IMR-90 (cell line): ENCODE measurements around the gene SYNGR3. TPM values are rescaled to one million over a fixed set of nuclear protein-coding genes. Genes with fewer than 3 reads are reported as not detected.

Experiments used
- ATAC-seq: fragments of 200-7000 bp; cut with Tn5 transposase; 2 replicates; pipeline ENCODE4 v1.9.1; 2020; ENCODE audit warnings: low read depth, mild to moderate bottlenecking, moderate library complexity
- BruUV-seq: library from RNA; stranded (reverse); fragments of 400-500 nt; replicated peaks from 2 replicates; lab custom pipeline; 2021; lab: Mats Ljungman, UMichigan
- CTCF ChIA-PET: fragments of 300-600 bp; formaldehyde crosslinking; extraction: SDS; loops from one replicate; lab custom pipeline; 2021; ENCODE audit warnings: antibody characterized with exemption; lab: Yijun Ruan, JAX
- POLR2A ChIA-PET: fragments of 300-600 bp; sonication (Branson Sonifier 250); formaldehyde crosslinking; loops from one replicate; lab custom pipeline; 2022; ENCODE audit warnings: antibody characterized with exemption; ENCODE audit not compliant: unreplicated experiment; lab: Charles Lee
- DNase-seq: peaks from one replicate; pipeline ENCODE4 v3.0.0; 2013
- H2AFZ ChIP-seq: replicated peaks from 2 replicates; pipeline ENCODE3; 2013; ENCODE audit warnings: low read length, mild to moderate bottlenecking; ENCODE audit not compliant: poor library complexity
- H2AK5ac ChIP-seq: 2 replicates; pipeline ENCODE4 v1.6.1; 2013; ENCODE audit warnings: low read depth, low read length, inconsistent platforms
- H2AK9ac ChIP-seq: replicated peaks from 2 replicates; pipeline ENCODE3; 2013; ENCODE audit warnings: mild to moderate bottlenecking, low read depth, low read length, moderate library complexity; ENCODE audit not compliant: poor library complexity
- H2BK120ac ChIP-seq: 2 replicates; pipeline ENCODE4 v1.6.1; 2013; ENCODE audit warnings: low read depth, low read length, inconsistent platforms
- H2BK15ac ChIP-seq: 3 replicates; pipeline ENCODE4 v1.6.1; 2013; ENCODE audit warnings: low read depth, low read length, inconsistent platforms
- H2BK20ac ChIP-seq: 2 replicates; pipeline ENCODE4 v1.6.1; 2013; ENCODE audit warnings: low read depth, mild to moderate bottlenecking, inconsistent platforms, low read length, moderate library complexity
- H2BK5ac ChIP-seq: 2 replicates; pipeline ENCODE4 v1.6.1; 2013; ENCODE audit warnings: mild to moderate bottlenecking, low read depth, low read length, inconsistent platforms; ENCODE audit not compliant: poor library complexity, severe bottlenecking
- H3K14ac ChIP-seq: replicated peaks from 2 replicates; pipeline ENCODE4 v1.6.1; 2013; ENCODE audit warnings: low read depth, low read length, inconsistent platforms
- H3K18ac ChIP-seq: 2 replicates; pipeline ENCODE4 v1.6.1; 2013; ENCODE audit warnings: low read depth, low read length, control low read depth
- H3K23ac ChIP-seq: 2 replicates; pipeline ENCODE4 v1.6.1; 2013; ENCODE audit warnings: low read depth, low read length, inconsistent platforms
- H3K27ac ChIP-seq: 2 replicates; pipeline ENCODE4 v1.5.1; 2013; ENCODE audit warnings: mild to moderate bottlenecking, control low read depth, low read length; ENCODE audit not compliant: insufficient read depth
- H3K27me3 ChIP-seq: 2 replicates; pipeline ENCODE4 v1.6.1; 2013; ENCODE audit warnings: low read length; ENCODE audit not compliant: control insufficient read depth, insufficient read depth
- H3K36me3 ChIP-seq: 2 replicates; pipeline ENCODE4 v1.6.1; 2013; ENCODE audit warnings: low read length, mixed read lengths; ENCODE audit not compliant: control insufficient read depth, insufficient read depth
- H3K4ac ChIP-seq: 2 replicates; pipeline ENCODE4 v1.6.1; 2013; ENCODE audit warnings: low read depth, low read length, inconsistent platforms
- H3K4me1 ChIP-seq: 2 replicates; pipeline ENCODE4 v1.6.1; 2013; ENCODE audit warnings: low read length, mixed read lengths; ENCODE audit not compliant: control insufficient read depth, insufficient read depth
- H3K4me2 ChIP-seq: 2 replicates; pipeline ENCODE4 v1.6.1; 2013; ENCODE audit warnings: low read depth, mild to moderate bottlenecking, control low read depth, low read length, moderate library complexity
- H3K4me3 ChIP-seq: 2 replicates; pipeline ENCODE4 v1.5.1; 2013; ENCODE audit warnings: low read depth, mild to moderate bottlenecking, control low read depth, low read length, moderate library complexity; ENCODE audit not compliant: insufficient read depth
- H3K56ac ChIP-seq: 2 replicates; pipeline ENCODE4 v1.6.1; 2013; ENCODE audit warnings: low read length, inconsistent platforms; ENCODE audit not compliant: insufficient read depth; ENCODE audit errors: extremely low read depth
- H3K79me1 ChIP-seq, 2 experiments: 2 replicates each; pipeline ENCODE4 v1.6.1; 2013; ENCODE audit warnings: low read length in 2 of 2, inconsistent platforms in 1 of 2, low read depth in 1 of 2
- H3K9ac ChIP-seq: 2 replicates; pipeline ENCODE4 v1.6.1; 2013; ENCODE audit warnings: low read depth, low read length, control low read depth
- H3K9me1 ChIP-seq: 2 replicates; pipeline ENCODE4 v1.6.1; 2013; ENCODE audit warnings: low read length, inconsistent platforms; ENCODE audit not compliant: insufficient read depth
- H3K9me3 ChIP-seq: 2 replicates; pipeline ENCODE4 v1.6.1; 2013; ENCODE audit warnings: low read length; ENCODE audit not compliant: control insufficient read depth, insufficient read depth
- H4K20me1 ChIP-seq: 2 replicates; pipeline ENCODE4 v1.6.1; 2013; ENCODE audit warnings: low read length, inconsistent platforms; ENCODE audit not compliant: insufficient read depth
- H4K5ac ChIP-seq: 2 replicates; pipeline ENCODE4 v1.6.1; 2013; ENCODE audit warnings: mild to moderate bottlenecking, low read depth, low read length, control low read depth
- H4K8ac ChIP-seq, 2 experiments: 2 replicates each; pipeline ENCODE4 v1.6.1; 2013; ENCODE audit warnings: low read depth in 2 of 2, low read length in 2 of 2, control low read depth in 1 of 2, inconsistent platforms in 1 of 2
- H4K91ac ChIP-seq: 2 replicates; pipeline ENCODE4 v1.6.1; 2013; ENCODE audit warnings: low read depth, low read length, inconsistent platforms; ENCODE audit not compliant: insufficient read depth
- CEBPB ChIP-seq: IDR thresholded peaks from 2 replicates; pipeline ENCODE4 v1.6.1; 2012; ENCODE audit warnings: low read depth, low read length, improper control_type of control experiment
- CHD1 ChIP-seq: IDR thresholded peaks from 2 replicates; pipeline ENCODE4 v1.6.1; 2012; ENCODE audit warnings: low read depth, low read length, improper control_type of control experiment
- FOS ChIP-seq: fragments of 150-350 bp; IDR thresholded peaks from 2 replicates; pipeline ENCODE4 v1.6.1; 2016; ENCODE audit warnings: low read depth, low read length
- MAFK ChIP-seq: IDR thresholded peaks from 2 replicates; pipeline ENCODE4 v1.6.1; 2012; ENCODE audit warnings: low read depth, low read length, improper control_type of control experiment
- MAZ ChIP-seq: IDR thresholded peaks from 2 replicates; pipeline ENCODE4 v1.6.1; 2012; ENCODE audit warnings: low read depth, mild to moderate bottlenecking, low read length, improper control_type of control experiment, moderate library complexity, borderline replicate concordance
- MXI1 ChIP-seq: IDR thresholded peaks from 2 replicates; pipeline ENCODE4 v1.6.1; 2012; ENCODE audit warnings: low read depth, mild to moderate bottlenecking, low read length, moderate library complexity, borderline replicate concordance
- NFE2L2 ChIP-seq: fragments of 150-350 bp; IDR thresholded peaks from 2 replicates; pipeline ENCODE4 v1.6.1; 2016; ENCODE audit warnings: low read depth, mild to moderate bottlenecking, low read length
- POLR2A ChIP-seq: IDR thresholded peaks from 2 replicates; pipeline ENCODE4 v1.6.1; 2012; ENCODE audit warnings: mild to moderate bottlenecking, low read depth, low read length
- RCOR1 ChIP-seq: IDR thresholded peaks from 2 replicates; pipeline ENCODE4 v1.6.1; 2012; ENCODE audit warnings: mild to moderate bottlenecking, low read length, improper control_type of control experiment; ENCODE audit not compliant: insufficient replicate concordance
- RFX5 ChIP-seq: IDR thresholded peaks from 2 replicates; pipeline ENCODE4 v1.8.0; 2012; ENCODE audit warnings: low read depth, mild to moderate bottlenecking, low read length, moderate library complexity
- SMC3 ChIP-seq: fragments of 150-350 bp; IDR thresholded peaks from 2 replicates; pipeline ENCODE4 v1.6.1; 2016; ENCODE audit warnings: low read depth, mild to moderate bottlenecking, antibody characterized with exemption, low read length, moderate library complexity
- WGBS, 2 experiments: methylation state at CpG; one replicate each; pipeline versions ENCODE4 v1.1.5 to v1.1.7; 2013; ENCODE audit warnings: missing lambda C conversion rate in 2 of 2; ENCODE audit not compliant: insufficient read length in 1 of 2; ENCODE audit errors: extremely low coverage in 2 of 2; 5-methylcytosine and 5-hydroxymethylcytosine counted together
- dilution Hi-C: fragments of 300-500 bp; cut with HindIII; formaldehyde crosslinking; loops from one replicate; pipeline ENCODE4 v1.14.3; 2018; ENCODE audit warnings: low sequenced_read_pairs; ENCODE audit not compliant: unreplicated experiment
- in situ Hi-C: fragments of 300-500 bp; cut with MboI; formaldehyde crosslinking; loops from 3 replicates; pipeline ENCODE4 v1.14.3; 2019; ENCODE audit warnings: low sequenced_read_pairs, inconsistent platforms, mixed read lengths
- intact Hi-C: fragments of 100-400 bp; cut with micrococcal nuclease; formaldehyde crosslinking; loops from 2 replicates; pipeline ENCODE4 v1.10.0; 2022
- polyA plus RNA-seq, 3 experiments: library from polyadenylated mRNA; depleted of rRNA; stranded (reverse); fragments of >200 nt; gene quantifications; 2 replicates each; pipeline ENCODE4 v1.2.3, GENCODE V29; 2012; ENCODE audit warnings: low replicate concordance in 1 of 3
- total RNA-seq: library from RNA; depleted of rRNA; stranded (reverse); fragments of >200 nt; gene quantifications from 2 replicates; pipeline ENCODE4 v1.2.3, GENCODE V29; 2012
- TF ChIP-seq, protein P1 (sequence below): fragments of 150-350 bp; IDR thresholded peaks from 2 replicates; pipeline ENCODE4 v1.6.1; 2017; ENCODE audit warnings: mild to moderate bottlenecking, antibody characterized with exemption, low read length, low read depth

Gene SYNGR3
- total and polyA plus RNA-seq, 2 of the 4 experiments (the other 2 are of a cell fraction) = 1.8 to 5.8 TPM

DNA sequence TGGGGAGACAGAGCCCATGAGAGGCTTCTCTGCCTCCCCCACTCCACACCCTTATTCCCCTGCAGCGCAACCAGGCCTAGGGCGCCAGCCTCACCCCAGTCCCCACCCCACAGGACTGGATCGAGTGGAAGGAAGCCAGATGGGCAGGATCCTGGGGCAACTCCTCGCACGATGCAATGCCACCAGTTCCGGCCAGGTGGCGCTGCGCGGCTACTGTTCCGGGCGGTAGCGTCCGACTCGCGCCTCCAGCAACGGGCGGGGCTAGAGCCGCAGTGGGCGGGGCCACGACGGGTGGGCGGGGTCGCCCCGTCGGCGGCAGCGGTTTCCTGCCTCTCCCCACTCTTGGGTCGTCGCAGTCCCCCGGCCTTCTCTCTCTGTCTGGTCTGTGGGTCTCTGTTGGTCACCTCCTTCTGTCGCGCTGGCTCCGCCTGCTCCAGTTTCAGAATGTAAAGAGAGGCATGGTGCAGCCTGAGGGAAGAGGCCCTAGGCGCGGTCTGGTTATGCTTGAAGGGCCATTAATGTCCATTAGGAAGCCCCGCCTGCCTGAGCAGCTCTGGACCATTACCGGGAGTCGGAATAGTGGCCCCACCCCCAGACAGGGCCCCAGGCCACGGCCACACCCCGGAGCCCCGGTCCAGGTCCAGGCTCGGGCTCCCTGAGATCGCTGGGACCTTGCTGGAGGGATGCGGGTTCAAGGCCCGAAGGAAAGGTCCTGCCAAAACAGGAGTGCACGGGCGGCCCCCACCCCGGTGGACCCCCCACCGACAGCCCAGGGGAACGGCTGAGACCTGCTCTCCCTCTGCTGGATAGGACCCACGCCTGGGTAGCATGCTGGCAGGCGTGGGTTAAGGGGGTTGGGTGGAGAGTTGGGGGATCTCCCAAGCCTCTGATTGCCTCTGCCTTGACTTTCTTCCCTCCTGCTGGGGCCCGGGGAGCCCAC is 33.6 kb downstream of the SYNGR3 start (continued):
- TF ChIP-seq MAZ = peak; percentile 97
- TF ChIP-seq RFX5 = no peak
- no peak for TF ChIP-seq CEBPB

GRCh38 chr16:2024032-2024420 is 34.3 kb downstream of the SYNGR3 start:
- no peak overlapping the region for H3K4me3 ChIP-seq
- H3K23ac ChIP-seq = no peak overlapping the region
- H4K20me1 ChIP-seq = peaks cover 13% of the 10 kb centered on the region
- ATAC-seq (no peak), DNase-seq (no peak)
- no peak overlapping the region for H3K18ac ChIP-seq
- 90% methylated on average over 7 of the region's 12 CpGs; no CpG with 5 or more reads in 1 of the 2 experiments for WGBS, 2 experiments
- H3K56ac ChIP-seq = no peak overlapping the region
- no peak overlapping the region for H4K5ac ChIP-seq
- H3K79me1 ChIP-seq = peaks cover 6 to 25% of the 10 kb centered on the region in 2 experiments
- no peak overlapping the region for H3K14ac ChIP-seq
- peak overlapping the region; percentile 57 for H2AK5ac ChIP-seq
- H4K8ac ChIP-seq = peak overlapping the region; percentile 89 to 96; a peak in 2 of 4 replicates
- BruUV-seq = no TSS peak
- POLR2A ChIA-PET = interaction anchor here (0.9 kb wide), 1 partner anchor 131 kb away, joined by 4 read pairs; the partner anchor contains the start of gene TRAF7
- H2AFZ ChIP-seq = peak overlapping the region; percentile 27
- intact Hi-C loops = no loop called here
- peak overlapping the region; percentile 96; the same call in 1 of the 2 replicates for H4K91ac ChIP-seq
- no peak overlapping the region for H3K9ac ChIP-seq
- in situ Hi-C loops = loop anchor here (5.0 kb wide), 1 partner anchor 118 kb away; no protein-coding TSS in a partner anchor
- peaks cover 2% of the 10 kb centered on the region; the same call in 1 of the 2 replicates for H3K36me3 ChIP-seq
- no peak overlapping the region for H2BK5ac ChIP-seq
- peaks cover 9% of the 10 kb centered on the region for H3K9me1 ChIP-seq
- H3K4me2 ChIP-seq = no peak overlapping the region
- peak overlapping the region; percentile 2; the same call in 1 of the 2 replicates for H2BK120ac ChIP-seq
- peak overlapping the region; percentile 65; the same call in 1 of the 2 replicates for H2BK20ac ChIP-seq
- CTCF ChIA-PET = no interaction called here
- H2BK15ac ChIP-seq = no peak overlapping the region; the same call in 2 of the 3 replicates
- H2AK9ac ChIP-seq = peak overlapping the region; percentile 82
- H3K4me1 ChIP-seq = peaks cover 20% of the 10 kb centered on the region
- dilution Hi-C loops = no loop called here
- TF ChIP-seq, protein P1, sequence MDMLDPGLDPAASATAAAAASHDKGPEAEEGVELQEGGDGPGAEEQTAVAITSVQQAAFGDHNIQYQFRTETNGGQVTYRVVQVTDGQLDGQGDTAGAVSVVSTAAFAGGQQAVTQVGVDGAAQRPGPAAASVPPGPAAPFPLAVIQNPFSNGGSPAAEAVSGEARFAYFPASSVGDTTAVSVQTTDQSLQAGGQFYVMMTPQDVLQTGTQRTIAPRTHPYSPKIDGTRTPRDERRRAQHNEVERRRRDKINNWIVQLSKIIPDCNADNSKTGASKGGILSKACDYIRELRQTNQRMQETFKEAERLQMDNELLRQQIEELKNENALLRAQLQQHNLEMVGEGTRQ = no peak
- TF ChIP-seq POLR2A (no peak), NFE2L2 (no peak), MXI1 (no peak), RCOR1 (no peak), FOS (no peak), MAFK (no peak), CHD1 (no peak), CEBPB (no peak), RFX5 (no peak), SMC3 (no peak)
- H3K9me3 ChIP-seq = no peaks in the 10 kb centered on the region
- peak overlapping the region; percentile 95 for H3K4ac ChIP-seq
- peaks cover 17% of the 10 kb centered on the region; the same call in 1 of the 2 replicates for H3K27me3 ChIP-seq
- no peak overlapping the region for H3K27ac ChIP-seq
